GM23338 (cell line): ENCODE results near the gene PAFAH2.

Source experiments
- EZH2 ChIP-seq: fragments of 200-600 bp; sonication (generic); IDR thresholded peaks from one replicate; pipeline ENCODE4 v1.8.0; 2017; ENCODE audit warnings: antibody characterized with exemption, mild to moderate bottlenecking, low read depth; ENCODE audit not compliant: unreplicated experiment
- TF ChIP-seq, protein P1 (sequence below), 2 experiments: fragments of 200-600 bp in 1 of 2; sonication (generic) in 1 of 2; conservative IDR thresholded peaks; 2 replicates each; pipeline versions ENCODE4 v1.5.1 to v1.6.1; 2016 to 2017; ENCODE audit warnings: antibody characterized with exemption in 2 of 2, low read depth in 2 of 2, mild to moderate bottlenecking in 2 of 2, moderate library complexity in 1 of 2
- TF ChIP-seq, protein P2 (sequence below): IDR thresholded peaks from one replicate; pipeline ENCODE4 v1.6.1; 2018; ENCODE audit warnings: antibody characterized with exemption; ENCODE audit not compliant: unreplicated experiment
- TF ChIP-seq, protein P3 (sequence below): IDR thresholded peaks from 2 replicates; pipeline ENCODE4 v1.6.1; 2016; ENCODE audit warnings: antibody characterized with exemption

DNA sequence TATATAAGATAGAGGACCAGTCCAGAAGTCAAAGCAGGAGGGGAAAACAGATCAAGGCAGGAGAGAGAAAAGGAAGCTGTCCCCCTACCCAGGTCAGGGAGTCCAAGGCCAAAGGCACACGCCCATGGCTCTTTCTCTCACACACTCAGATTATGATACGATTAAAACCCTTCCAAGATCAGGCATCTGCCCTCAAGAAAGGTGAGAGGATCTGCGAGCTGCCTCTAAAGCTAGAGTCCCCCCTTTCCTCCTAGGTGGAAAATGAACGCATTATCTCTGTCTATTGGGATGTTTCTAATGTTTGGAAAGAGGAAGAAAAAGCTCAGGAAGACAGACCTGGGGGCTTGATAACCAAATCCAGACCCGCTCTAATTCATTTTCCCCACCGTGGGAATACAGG, 7.6 kb downstream of the PAFAH2 start:
- no peak for TF ChIP-seq EZH2
- TF ChIP-seq, protein P1, sequence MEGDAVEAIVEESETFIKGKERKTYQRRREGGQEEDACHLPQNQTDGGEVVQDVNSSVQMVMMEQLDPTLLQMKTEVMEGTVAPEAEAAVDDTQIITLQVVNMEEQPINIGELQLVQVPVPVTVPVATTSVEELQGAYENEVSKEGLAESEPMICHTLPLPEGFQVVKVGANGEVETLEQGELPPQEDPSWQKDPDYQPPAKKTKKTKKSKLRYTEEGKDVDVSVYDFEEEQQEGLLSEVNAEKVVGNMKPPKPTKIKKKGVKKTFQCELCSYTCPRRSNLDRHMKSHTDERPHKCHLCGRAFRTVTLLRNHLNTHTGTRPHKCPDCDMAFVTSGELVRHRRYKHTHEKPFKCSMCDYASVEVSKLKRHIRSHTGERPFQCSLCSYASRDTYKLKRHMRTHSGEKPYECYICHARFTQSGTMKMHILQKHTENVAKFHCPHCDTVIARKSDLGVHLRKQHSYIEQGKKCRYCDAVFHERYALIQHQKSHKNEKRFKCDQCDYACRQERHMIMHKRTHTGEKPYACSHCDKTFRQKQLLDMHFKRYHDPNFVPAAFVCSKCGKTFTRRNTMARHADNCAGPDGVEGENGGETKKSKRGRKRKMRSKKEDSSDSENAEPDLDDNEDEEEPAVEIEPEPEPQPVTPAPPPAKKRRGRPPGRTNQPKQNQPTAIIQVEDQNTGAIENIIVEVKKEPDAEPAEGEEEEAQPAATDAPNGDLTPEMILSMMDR (conservative IDR thresholded peaks at IDR 0.05; ENCODE audit: low read depth in 2 of 2) = no peak
- TF ChIP-seq, protein P2, sequence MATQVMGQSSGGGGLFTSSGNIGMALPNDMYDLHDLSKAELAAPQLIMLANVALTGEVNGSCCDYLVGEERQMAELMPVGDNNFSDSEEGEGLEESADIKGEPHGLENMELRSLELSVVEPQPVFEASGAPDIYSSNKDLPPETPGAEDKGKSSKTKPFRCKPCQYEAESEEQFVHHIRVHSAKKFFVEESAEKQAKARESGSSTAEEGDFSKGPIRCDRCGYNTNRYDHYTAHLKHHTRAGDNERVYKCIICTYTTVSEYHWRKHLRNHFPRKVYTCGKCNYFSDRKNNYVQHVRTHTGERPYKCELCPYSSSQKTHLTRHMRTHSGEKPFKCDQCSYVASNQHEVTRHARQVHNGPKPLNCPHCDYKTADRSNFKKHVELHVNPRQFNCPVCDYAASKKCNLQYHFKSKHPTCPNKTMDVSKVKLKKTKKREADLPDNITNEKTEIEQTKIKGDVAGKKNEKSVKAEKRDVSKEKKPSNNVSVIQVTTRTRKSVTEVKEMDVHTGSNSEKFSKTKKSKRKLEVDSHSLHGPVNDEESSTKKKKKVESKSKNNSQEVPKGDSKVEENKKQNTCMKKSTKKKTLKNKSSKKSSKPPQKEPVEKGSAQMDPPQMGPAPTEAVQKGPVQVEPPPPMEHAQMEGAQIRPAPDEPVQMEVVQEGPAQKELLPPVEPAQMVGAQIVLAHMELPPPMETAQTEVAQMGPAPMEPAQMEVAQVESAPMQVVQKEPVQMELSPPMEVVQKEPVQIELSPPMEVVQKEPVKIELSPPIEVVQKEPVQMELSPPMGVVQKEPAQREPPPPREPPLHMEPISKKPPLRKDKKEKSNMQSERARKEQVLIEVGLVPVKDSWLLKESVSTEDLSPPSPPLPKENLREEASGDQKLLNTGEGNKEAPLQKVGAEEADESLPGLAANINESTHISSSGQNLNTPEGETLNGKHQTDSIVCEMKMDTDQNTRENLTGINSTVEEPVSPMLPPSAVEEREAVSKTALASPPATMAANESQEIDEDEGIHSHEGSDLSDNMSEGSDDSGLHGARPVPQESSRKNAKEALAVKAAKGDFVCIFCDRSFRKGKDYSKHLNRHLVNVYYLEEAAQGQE = no peak
- TF ChIP-seq, protein P3, sequence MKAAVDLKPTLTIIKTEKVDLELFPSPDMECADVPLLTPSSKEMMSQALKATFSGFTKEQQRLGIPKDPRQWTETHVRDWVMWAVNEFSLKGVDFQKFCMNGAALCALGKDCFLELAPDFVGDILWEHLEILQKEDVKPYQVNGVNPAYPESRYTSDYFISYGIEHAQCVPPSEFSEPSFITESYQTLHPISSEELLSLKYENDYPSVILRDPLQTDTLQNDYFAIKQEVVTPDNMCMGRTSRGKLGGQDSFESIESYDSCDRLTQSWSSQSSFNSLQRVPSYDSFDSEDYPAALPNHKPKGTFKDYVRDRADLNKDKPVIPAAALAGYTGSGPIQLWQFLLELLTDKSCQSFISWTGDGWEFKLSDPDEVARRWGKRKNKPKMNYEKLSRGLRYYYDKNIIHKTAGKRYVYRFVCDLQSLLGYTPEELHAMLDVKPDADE = no peak
